ENCODE data around the gene CNOT9. TPM values are rescaled to one million over a fixed set of nuclear protein-coding genes. Genes with fewer than 3 reads are reported as not detected.

The CNOT9 gene
- total and polyA plus RNA-seq, 4 donors: 18.0 to 39.9 (median 31.2) TPM

DNA sequence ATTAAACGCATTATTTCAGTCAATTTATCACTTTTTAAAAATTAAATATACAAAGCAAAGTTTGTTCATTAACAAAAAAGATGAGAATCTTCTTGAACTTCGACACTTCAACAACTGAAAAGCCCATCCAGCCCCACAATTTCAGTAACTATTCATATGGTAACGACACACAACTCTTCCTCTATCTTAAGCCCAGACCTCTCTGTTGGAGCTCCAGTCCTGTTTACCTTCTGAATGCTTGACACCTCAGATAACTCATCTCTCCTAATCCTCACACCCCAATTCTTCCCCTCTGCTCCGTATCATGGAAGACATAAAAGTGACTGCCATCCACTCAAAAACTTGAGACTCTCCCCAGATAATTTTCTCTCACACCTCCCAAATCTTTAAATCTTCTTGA is 13.1 kb upstream of the CNOT9 start:
- TF ChIP-seq, protein P1, sequence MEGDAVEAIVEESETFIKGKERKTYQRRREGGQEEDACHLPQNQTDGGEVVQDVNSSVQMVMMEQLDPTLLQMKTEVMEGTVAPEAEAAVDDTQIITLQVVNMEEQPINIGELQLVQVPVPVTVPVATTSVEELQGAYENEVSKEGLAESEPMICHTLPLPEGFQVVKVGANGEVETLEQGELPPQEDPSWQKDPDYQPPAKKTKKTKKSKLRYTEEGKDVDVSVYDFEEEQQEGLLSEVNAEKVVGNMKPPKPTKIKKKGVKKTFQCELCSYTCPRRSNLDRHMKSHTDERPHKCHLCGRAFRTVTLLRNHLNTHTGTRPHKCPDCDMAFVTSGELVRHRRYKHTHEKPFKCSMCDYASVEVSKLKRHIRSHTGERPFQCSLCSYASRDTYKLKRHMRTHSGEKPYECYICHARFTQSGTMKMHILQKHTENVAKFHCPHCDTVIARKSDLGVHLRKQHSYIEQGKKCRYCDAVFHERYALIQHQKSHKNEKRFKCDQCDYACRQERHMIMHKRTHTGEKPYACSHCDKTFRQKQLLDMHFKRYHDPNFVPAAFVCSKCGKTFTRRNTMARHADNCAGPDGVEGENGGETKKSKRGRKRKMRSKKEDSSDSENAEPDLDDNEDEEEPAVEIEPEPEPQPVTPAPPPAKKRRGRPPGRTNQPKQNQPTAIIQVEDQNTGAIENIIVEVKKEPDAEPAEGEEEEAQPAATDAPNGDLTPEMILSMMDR (IDR thresholded peaks at IDR 0.05; ENCODE audit: control extremely low read depth, extremely low read depth): no peak
- H3K4me3 ChIP-seq: no peak overlapping the region
- H3K27me3 ChIP-seq (ENCODE audit: control insufficient read depth in 3 of 3, insufficient read depth in 3 of 3, low read length in 2 of 3): no peaks in the 10 kb centered on the region
- no peak for ATAC-seq (ENCODE audit: insufficient read depth, low FRiP score)
- no peaks in the 10 kb centered on the region for H3K9me3 ChIP-seq (ENCODE audit: control insufficient read depth in 4 of 4, insufficient read depth in 3 of 4, low read length in 3 of 4)
- no peak overlapping the region for H3K9ac ChIP-seq (ENCODE audit: insufficient read depth in 1 of 2, low read length in 2 of 2)
- peaks cover 14 to 38% (median 18%) of the 10 kb centered on the region in 4 donors for H3K36me3 ChIP-seq (ENCODE audit: control insufficient read depth in 4 of 4, insufficient read depth in 4 of 4, low read length in 4 of 4)
- DNase-seq: no peak
- H3K27ac ChIP-seq (ENCODE audit: low read depth in 1 of 2, low read length in 1 of 2): no peak overlapping the region
- no peaks in the 10 kb centered on the region for H3K4me1 ChIP-seq (ENCODE audit: control insufficient read depth in 5 of 5, insufficient read depth in 5 of 5, low read length in 5 of 5)
- 89 to 92% methylated on average over 4 of the region's 4 CpGs for WGBS, 2 donors

DNA sequence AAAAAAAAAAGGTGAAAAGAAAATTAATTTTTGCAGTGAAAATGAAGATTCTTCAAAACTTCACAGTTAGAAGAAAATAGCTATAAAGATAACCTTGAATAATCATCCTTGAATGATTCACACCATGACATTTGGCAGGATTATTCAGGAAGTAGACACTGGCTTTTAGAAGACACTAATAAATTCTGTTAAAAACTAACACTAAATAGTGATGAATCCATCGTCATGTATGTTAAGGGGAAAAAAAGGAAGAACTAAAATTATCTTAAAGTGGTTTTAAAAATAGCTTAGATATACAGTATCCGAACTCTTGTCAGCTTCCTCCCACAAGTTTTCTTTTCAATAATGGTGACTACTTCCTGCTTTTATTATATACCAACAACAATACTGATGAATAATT is 10.7 kb upstream of the CNOT9 start:
- DNase-seq: no peak
- TF ChIP-seq, protein P1 (IDR thresholded peaks at IDR 0.05; ENCODE audit: control extremely low read depth, extremely low read depth): no peak
- Histone ChIP-seq H3K27me3 (ENCODE audit: control insufficient read depth in 3 of 3, insufficient read depth in 3 of 3, low read length in 2 of 3) (no peaks in the 10 kb centered on the region), H3K9me3 (ENCODE audit: control insufficient read depth in 4 of 4, insufficient read depth in 3 of 4, low read length in 3 of 4) (no peaks in the 10 kb centered on the region), H3K9ac (ENCODE audit: insufficient read depth in 1 of 2, low read length in 2 of 2) (no peak overlapping the region), H3K36me3 (ENCODE audit: control insufficient read depth in 4 of 4, insufficient read depth in 4 of 4, low read length in 4 of 4) (peaks cover 12 to 37% (median 15%) of the 10 kb centered on the region in 4 donors), H3K4me3 (no peak overlapping the region), H3K27ac (ENCODE audit: low read depth in 1 of 2, low read length in 1 of 2) (no peak overlapping the region), H3K4me1 (ENCODE audit: control insufficient read depth in 5 of 5, insufficient read depth in 5 of 5, low read length in 5 of 5) (no peaks in the 10 kb centered on the region)
- no peak for ATAC-seq (ENCODE audit: insufficient read depth, low FRiP score)
- whole genome bisulfite sequencing, 2 donors: 36 to 38% methylated on average over 2 of the region's 2 CpGs

DNA sequence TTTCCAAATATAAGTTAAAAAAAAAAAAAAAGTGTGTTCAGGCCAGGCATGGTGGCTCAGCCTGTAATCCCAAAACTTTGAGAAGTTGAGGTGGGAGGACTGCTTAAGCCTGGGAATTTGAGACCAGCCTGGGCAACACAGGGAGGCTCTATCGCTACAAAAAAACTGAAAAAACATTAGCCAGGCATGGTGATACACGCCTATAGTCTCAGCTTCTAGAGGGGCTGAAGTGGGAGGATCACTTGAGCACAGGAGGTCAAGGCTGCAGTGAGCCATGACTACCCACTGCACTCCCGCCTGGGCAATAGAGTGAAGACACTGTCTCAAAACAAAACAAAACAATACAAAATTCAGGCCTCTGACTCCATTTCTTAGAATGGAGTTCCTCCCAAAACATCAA is 9.7 kb upstream of the CNOT9 start:
- Histone ChIP-seq H3K4me3 (no peak overlapping the region), H3K27me3 (ENCODE audit: control insufficient read depth in 3 of 3, insufficient read depth in 3 of 3, low read length in 2 of 3) (no peaks in the 10 kb centered on the region), H3K9me3 (ENCODE audit: control insufficient read depth in 4 of 4, insufficient read depth in 3 of 4, low read length in 3 of 4) (no peaks in the 10 kb centered on the region), H3K4me1 (ENCODE audit: control insufficient read depth in 5 of 5, insufficient read depth in 5 of 5, low read length in 5 of 5) (no peaks in the 10 kb centered on the region), H3K9ac (ENCODE audit: insufficient read depth in 1 of 2, low read length in 2 of 2) (no peak overlapping the region), H3K36me3 (ENCODE audit: control insufficient read depth in 4 of 4, insufficient read depth in 4 of 4, low read length in 4 of 4) (peaks cover 11 to 29% (median 13%) of the 10 kb centered on the region in 4 donors), H3K27ac (ENCODE audit: low read depth in 1 of 2, low read length in 1 of 2) (no peak overlapping the region)
- WGBS, 2 donors: 92 to 98% methylated on average over 3 of the region's 3 CpGs
- ATAC-seq (ENCODE audit: insufficient read depth, low FRiP score) (no peak), DNase-seq (no peak)
- TF ChIP-seq, protein P1 (IDR thresholded peaks at IDR 0.05; ENCODE audit: control extremely low read depth, extremely low read depth): no peak

DNA sequence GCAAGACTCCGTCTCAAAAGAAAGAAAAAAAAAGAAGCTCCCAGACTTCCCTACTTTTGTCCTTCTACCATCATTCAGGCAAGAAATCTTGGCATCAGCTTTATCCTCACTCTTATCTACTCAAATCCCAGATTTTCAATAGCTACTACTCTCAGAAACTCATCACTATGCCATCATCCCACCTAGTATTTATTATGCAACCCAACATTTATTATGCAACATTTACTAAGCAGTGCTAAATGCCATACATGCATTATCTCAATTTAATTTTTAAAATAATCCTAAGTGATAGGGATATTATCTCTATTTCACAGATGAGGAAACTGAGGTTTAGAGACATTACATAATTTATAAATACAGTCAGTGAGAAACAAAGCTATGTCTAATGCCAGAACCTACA is 4.6 kb upstream of the CNOT9 start:
- DNase-seq (no peak), ATAC-seq (ENCODE audit: insufficient read depth, low FRiP score) (no peak)
- TF ChIP-seq, protein P1 (IDR thresholded peaks at IDR 0.05; ENCODE audit: control extremely low read depth, extremely low read depth): no peak
- Histone ChIP-seq H3K36me3 (ENCODE audit: control insufficient read depth in 4 of 4, insufficient read depth in 4 of 4, low read length in 4 of 4) (peaks cover 6 to 14% (median 9%) of the 10 kb centered on the region in 4 donors), H3K4me1 (ENCODE audit: control insufficient read depth in 5 of 5, insufficient read depth in 5 of 5, low read length in 5 of 5) (peaks cover 0 to 18% (median 5%) of the 10 kb centered on the region in 5 donors), H3K9me3 (ENCODE audit: control insufficient read depth in 4 of 4, insufficient read depth in 3 of 4, low read length in 3 of 4) (no peaks in the 10 kb centered on the region), H3K27ac (ENCODE audit: low read depth in 1 of 2, low read length in 1 of 2) (no peak overlapping the region), H3K27me3 (ENCODE audit: control insufficient read depth in 3 of 3, insufficient read depth in 3 of 3, low read length in 2 of 3) (no peaks in the 10 kb centered on the region), H3K9ac (ENCODE audit: insufficient read depth in 1 of 2, low read length in 2 of 2) (no peak overlapping the region), H3K4me3 (no peak overlapping the region)
- WGBS, 2 donors: 95 to 100% methylated on average over 1 of the region's 1 CpG
